B cell (primary cell): Measurements from ENCODE around the gene SRP54.

Experiments used
- EZH2 ChIP-seq: IDR thresholded peaks from 2 replicates; pipeline ENCODE4 v1.6.1; 2012; ENCODE audit warnings: borderline replicate concordance, low read depth, mild to moderate bottlenecking, moderate library complexity, low read length; ENCODE audit not compliant: insufficient read depth, poor library complexity, severe bottlenecking
- TF ChIP-seq, protein P1 (sequence below): fragments of 200-600 bp; IDR thresholded peaks from one replicate; pipeline ENCODE4 v1.8.0; 2022; ENCODE audit warnings: antibody characterized with exemption, mild to moderate bottlenecking

DNA sequence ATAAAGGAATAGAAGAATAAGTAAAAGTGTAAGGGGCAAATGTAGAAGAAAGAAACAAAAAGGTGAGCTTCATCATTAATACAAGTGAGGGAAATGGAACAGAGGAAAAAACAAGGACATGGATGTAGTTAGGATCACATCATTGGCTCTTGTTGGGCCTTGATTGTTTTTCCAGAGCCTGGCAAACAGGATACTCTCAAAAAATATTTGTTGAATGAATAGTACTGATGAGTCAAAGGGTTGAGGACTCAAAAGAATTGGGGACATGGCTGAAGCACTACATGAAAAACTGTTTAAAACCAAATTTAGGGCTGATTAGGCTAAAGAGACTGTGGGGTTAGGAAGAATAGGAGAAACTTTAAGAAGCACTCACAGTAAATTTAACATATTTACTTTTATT, 11.4 kb upstream of the SRP54 start:
- TF ChIP-seq, protein P1, sequence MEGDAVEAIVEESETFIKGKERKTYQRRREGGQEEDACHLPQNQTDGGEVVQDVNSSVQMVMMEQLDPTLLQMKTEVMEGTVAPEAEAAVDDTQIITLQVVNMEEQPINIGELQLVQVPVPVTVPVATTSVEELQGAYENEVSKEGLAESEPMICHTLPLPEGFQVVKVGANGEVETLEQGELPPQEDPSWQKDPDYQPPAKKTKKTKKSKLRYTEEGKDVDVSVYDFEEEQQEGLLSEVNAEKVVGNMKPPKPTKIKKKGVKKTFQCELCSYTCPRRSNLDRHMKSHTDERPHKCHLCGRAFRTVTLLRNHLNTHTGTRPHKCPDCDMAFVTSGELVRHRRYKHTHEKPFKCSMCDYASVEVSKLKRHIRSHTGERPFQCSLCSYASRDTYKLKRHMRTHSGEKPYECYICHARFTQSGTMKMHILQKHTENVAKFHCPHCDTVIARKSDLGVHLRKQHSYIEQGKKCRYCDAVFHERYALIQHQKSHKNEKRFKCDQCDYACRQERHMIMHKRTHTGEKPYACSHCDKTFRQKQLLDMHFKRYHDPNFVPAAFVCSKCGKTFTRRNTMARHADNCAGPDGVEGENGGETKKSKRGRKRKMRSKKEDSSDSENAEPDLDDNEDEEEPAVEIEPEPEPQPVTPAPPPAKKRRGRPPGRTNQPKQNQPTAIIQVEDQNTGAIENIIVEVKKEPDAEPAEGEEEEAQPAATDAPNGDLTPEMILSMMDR = no peak
- no peak for TF ChIP-seq EZH2
